DMS53 treated with DMSO at 0.1 percent for 48 hours (cell line): ENCODE results near the gene SRGAP3.

ENCODE experiments used
- DNase-seq: peaks from one replicate; lab custom pipeline; 2025; ENCODE audit not compliant: unreplicated experiment; lab: John Stamatoyannopoulos, UW

SRGAP3 gene

DNA sequence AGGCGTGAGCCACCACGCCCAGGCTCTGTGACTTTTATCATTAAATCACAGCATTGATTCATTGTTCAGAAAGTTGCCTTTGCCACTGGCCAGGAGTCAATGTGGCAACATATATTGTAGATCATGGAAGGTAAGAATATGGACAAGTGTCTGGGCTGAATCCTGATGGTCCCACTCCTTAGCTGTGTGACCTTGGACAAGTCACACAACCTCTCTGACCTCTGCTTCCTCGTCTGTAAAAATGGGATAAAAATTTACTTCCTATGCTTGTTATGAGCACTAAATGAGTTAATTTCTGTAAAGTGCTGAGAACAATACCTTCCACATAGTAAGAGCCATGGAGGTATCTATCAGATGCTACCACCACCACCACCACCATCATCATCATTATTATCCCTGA is 182.7 kb downstream of the SRGAP3 start:
- DNase-seq: no peak

DNA sequence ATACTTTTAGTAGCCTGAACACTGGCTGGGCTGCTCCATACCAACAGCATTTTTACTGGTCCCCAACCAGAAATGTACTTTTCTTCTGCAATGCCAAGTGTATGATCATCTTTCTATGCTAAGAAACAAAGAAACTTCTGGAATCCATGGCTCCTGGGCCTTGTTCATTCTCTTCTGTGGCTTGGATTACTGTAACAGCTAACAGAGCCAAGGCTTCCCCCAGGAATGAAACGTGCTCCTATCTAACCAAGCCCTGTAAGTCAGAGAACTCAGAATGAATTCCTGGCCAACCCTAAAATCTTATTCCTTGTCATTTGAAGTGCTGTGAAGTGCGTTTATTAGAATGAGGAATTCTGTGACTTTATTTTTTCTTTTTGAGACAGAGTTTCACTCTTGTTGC is 183.3 kb downstream of the SRGAP3 start:
- DNase-seq: no peak

DNA sequence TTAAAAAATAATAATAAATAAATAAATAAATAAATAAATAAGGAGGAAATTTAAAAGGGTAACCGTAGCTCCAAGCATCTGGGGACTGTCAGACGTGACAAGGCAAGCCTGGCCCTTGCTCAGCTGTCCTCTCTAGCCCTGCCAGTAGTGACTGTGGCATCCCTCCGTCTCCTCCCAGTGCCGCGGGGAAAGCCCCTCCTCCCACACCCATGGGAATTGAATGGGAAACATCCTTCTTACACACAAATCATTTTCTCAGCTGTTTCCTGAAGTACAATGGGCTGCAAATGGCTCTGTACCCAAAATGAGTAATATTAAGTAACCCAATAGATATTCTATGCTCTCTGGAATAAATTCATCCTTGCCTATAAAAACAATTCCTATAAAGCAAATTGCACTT is 184.6 kb downstream of the SRGAP3 start:
- DNase-seq: no peak

DNA sequence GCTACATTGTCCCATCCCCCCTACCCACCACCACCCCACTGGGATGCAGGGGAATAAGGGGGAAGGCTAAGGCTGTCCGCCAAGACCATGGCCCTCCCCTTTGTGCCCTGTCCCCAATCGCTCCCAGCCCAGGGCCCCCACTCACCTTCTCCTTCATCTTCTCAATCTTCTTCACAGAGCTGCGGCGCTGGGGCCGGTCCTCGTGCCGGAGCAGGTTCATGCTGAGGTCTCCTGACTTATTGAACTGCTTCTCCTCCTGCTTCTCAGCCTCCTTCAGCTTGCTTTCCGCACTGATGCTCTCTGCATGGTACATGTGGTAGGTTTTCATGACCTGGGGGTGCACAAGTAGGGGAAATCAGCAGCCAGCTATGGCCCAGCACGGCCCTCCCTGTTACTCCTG is 185.2 kb downstream of the SRGAP3 start:
- no peak for DNase-seq

DNA sequence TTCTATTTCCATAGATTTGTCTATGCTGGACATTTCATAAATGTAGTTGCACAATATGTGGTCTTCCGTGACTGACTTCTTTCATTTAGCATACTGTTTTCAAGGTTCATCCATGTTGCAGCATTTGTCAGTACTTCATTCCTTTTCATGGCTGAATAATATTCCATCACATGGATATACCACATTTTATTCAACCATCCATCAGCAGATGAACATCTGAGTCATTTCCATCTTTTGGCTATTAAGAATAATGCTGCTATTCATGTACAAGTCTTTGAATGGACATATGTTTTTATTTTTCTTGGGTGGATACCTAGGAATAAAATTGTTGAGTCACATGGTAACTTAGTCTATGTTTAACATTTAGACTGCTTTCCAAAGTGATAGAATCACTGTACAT is 186.9 kb downstream of the SRGAP3 start:
- no peak for DNase-seq

DNA sequence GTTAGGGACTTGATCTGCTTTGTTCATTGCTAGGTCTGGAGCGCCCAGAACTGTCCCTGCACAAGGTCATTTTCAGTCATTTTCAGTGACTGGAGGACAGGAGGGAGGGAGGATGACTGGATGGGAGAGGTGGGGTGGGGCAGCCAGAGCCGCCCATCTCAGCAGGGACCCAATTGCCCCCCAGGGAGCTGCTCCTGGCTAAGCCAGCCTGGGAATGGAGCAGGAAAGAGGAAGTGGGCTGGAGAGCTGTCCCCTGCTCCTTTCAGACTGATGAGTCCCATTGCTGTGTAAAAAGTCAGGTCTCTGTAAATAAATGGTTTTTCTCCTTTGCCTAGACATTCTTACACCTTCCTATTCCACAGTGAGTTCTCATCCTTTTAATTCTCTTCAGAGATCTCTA is 187.8 kb downstream of the SRGAP3 start:
- DNase-seq: no peak

DNA sequence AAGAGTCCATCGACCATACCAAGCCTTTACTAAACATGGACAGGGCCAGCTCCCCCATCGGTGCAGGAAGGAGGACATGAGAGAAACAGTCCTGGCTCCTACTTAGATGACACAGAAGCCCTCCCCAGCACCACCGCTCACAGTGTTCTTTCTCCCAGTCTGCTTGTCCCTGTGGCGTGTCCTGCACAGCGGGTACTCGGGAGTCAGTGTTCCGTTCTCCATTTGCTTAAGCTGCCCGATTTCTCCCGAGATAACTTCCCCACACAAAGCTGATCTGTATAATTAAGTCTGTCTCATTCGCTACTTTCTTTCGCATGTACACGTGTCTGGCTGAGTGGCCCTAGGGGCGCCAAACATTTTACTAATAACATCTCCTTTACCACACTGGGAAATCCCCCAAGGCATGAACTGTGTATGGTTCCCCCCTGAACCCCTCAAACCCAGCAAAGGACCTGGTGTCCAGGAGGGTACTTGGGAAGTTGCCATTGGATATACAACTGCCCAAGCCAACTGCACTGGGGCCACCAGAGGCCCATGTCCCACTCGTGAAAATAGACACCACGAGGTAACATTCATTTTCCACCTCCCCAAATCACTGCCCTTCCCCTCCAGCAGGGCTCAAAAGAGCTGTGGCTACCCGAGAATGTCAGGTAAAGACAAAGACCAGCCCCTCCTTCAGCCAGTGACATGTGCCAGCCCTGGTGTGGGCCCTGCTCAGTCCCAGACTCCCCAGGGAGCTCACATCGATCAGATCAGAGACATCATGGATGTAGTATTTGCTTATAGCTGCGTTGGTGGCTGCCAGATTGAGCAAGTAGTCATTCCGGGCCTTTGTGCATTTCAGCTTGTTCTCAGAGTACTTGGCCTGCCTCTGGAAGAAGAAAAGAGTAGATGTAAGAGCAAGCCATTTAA is 189.7 kb downstream of the SRGAP3 start:
- no peak for DNase-seq

DNA sequence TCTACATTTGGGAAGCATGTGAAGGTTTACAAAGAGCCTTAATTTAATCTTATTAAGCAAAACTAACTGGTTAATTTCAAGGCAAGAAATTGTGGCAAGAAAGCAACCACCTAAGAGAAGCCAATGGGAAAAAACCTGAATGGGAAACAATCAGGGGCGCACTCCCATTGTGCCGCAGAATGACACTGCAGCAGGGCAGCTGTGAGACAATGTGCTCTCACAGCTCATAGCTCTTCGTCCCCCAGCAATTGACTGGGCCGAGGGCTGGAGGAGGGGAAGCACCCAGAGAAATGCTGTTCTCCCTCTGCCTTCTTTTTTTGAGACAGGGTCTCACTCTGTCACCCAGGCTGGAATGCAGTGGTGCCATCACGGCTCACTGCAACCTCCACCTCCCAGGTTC is 192.9 kb downstream of the SRGAP3 start:
- DNase-seq: no peak

DNA sequence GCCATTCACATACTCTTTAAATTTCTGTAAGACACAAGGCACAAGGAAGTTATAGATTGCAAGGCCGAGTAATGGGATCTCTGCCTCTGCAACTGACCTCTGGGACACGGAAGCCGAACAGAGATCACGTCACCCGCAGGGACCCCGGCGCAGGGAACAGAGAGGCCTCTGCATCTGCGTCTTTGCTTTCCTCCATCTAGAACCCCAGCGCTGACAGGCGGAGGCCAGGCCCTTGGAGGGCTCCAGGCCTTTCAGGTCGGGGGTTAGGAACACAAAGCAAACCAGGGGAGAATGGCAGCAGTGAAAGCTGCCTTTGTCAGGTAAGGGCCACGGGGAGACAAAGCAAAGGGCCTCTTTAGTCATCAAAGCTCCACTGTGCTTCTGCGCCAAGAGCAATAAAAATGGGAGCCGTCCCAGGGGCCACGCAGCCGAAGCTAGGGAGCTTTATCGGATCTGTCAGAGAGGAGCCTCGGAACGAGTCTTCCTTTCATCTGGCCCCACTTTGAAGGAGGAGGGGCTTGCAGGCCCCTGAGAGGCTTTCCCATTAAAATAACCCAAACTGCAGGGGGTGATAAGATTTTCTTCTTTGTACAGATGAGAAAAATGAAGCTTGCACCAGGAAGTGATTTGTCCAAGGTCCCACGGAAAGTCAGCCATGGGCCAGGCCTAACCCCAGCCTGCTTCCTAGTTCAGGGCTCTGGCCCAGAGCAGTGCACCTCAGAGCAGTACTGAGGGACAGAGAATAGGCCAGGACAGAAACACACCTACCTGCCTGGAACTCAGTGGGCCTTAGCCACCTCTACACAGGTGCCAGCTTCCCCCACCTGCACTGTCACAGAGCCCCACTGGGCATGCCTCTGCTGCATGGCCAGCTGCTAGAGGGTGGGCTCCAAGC is 201.7 kb downstream of the SRGAP3 start:
- no peak for DNase-seq

DNA sequence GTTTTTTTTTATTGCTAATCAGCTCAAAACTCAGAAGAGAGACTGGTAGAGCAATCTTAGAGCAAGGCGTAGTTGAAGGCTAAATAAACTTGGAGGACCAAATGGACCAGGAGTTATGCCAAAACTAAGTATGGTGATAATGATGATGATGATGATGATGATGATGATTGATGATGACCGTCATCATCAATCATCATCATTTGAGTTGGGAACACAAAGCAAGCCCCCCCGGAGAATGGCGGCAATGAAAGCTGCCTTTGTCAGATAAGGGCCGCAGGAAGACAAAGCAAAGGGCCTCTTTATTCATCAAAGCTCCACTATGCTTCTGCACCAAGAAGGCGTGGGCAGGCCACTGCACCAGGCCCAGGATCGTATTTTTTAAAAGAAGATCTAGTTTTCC is 204.1 kb downstream of the SRGAP3 start:
- no peak for DNase-seq

DNA sequence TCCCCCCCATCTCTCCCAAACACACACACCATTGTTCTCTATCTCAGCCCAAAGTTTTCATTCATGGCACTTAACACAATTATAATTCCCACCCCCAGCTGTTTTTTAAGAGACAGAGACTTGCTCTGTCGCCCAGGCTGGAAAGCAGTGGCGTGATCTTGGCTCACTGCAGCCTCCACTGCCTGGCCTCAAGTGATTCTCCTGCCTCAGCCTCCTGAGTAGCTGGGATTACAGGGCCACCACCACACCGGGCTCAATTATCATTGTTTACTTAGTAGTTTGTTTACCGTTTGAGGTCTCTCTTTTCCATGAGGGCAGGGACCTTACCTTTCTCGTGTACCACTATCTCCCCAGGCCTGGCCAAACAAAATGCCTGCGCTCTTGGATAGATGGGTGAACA is 206.4 kb downstream of the SRGAP3 start:
- no peak for DNase-seq

DNA sequence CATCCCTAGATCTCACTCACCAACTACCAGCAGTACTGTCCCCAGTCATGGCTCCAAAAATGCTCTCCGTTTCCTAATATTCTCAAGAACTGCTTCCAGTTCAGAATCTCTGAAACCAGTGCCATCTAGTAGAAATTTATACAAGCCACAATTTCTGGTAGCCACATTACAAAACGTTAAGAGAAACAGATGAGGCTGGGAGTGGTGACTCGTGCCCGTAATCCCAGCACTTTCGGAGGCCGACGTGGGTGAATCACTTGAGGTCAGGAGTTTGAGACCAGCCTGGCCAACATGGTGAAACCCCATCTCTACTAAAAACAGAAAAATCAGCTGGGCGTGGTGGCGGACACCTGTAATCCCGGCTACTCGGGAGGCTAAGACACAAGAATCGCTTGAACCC is 207.8 kb downstream of the SRGAP3 start:
- DNase-seq: no peak

DNA sequence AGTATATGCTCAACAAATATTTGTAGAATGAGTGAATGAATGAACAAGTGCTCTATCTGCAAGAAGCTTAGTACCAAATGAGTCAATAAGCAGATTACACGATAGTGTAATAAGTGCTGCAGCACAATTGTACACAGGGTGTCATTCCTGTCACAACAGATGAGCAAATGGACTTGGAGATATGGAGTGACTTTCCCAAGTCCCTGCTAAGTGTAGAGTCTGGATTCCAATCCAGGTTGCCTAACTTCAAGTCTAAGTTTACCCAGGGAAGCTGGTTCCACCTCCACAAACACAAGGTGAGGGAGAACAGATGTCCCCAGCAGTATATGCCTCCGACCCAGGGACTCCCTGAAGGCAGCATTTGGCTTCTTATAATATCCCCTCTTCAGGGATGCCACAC is 208.4 kb downstream of the SRGAP3 start:
- no peak for DNase-seq

DNA sequence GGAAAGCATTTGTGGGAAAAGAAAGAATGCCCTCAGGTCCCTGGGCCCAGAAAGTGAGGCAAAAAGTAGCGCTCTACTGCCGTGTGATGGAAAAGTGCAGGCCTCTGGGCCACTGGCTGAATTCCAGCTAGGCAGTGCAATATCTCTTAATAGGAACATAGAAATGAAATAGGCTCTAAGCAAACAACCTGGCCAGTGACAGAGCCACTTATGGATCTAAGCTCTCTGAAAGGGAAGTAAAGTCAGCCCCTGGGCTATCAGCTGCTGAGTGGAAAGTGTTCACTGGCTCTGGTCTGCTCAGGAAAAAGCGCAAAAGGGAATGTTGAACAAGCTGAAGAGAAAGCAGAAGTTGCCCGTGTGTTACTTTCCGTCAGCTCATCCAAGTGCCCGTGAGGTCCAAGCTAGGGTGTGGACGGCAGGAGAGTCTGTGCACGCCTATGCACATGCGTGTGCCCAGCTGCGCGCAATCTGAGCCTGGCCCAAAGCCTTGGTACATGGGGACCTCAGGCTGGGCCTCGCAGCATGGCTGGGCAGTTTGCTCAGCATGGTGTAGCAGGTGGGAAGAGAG is 212.2 kb downstream of the SRGAP3 start:
- no peak for DNase-seq

DNA sequence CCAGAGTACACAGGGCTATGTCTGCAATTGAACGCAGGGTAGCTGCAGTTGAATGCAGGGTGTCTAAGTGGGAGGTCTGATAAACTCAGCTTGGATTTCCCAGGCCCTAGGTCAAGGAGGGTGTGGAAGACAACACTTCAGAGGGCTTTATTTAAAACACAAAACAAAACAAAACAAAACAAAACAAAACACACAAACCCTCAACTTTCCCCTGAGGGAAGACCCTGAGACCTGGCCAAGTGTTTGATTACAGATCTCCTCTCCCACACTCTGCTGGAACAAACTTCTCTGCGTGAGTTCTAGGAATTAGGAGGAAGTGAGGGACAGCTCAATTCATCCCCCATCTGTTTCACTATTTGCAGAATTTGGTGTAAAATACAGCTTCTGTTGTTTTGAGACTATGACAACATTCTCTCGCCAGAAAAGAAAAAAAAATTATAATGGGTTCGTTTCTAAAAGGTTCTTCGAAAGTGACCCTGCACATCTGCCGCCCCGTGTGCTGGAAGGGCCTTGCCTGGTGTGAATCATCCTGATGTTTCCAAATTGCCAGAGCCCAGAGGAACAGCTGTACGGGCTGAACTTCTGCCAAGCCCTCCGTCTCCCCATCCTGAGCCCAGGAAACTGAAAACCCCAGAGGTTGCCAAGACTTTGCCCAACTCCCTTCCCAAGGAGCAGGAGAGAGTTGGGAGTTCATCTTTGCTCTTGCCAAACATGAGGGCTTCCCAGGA is 212.9 kb downstream of the SRGAP3 start:
- DNase-seq: no peak

DNA sequence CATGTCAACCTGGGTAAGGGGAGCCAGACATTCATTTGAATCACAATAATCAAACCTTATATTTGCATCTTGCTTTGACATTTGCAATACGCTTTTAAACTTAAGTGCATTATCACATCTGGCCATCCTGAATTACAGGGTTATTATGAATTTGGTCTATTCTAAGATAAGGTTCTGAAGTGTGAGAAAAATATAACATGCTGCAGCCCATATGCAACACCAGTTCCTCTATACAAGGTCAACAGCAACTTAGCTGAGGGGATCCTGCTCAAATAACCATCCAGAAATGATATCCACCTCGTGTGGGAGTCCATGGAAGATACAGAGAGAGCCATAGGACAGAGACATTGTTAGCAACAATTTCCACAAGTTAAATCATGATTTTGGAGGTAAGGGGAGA is 213.5 kb downstream of the SRGAP3 start:
- no peak for DNase-seq

DNA sequence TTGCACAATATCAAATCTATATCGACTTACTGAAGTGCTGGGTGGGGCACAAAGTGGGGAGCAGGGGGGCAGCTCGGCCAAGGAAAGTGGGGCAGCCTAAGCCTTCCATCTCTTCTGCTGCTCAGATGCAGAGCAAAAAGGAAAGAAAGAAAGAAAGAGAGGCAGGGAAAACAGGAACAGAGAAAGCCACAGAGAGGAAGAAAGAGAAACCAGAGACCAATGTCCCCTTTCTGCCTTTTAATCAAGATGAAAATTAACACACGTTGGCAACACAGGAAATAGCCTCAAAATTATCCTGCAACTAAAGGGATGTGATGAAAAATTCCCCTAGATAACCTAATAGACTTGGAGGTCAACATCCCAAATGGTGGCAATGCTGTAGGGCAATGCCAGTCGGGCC is 214.0 kb downstream of the SRGAP3 start:
- DNase-seq: no peak

DNA sequence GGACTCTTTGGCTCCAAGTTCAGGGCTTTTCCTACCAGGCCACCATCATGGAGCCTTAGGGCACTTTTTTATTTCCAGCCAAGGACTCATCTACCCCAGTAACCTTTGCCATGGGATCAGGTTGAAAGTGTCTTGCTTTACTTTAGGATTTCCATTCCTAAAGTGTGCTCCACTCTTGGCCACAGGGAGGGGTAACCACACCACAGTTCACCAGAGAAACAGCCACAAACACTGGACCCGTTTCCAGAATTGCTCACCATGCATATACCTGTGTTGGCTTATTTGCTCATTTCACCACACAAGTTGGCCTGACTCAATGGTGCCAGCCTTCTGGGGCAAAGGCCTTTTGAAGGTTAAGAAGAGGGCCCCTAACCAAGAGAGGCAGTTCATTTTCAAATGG is 215.6 kb downstream of the SRGAP3 start:
- no peak for DNase-seq

DNA sequence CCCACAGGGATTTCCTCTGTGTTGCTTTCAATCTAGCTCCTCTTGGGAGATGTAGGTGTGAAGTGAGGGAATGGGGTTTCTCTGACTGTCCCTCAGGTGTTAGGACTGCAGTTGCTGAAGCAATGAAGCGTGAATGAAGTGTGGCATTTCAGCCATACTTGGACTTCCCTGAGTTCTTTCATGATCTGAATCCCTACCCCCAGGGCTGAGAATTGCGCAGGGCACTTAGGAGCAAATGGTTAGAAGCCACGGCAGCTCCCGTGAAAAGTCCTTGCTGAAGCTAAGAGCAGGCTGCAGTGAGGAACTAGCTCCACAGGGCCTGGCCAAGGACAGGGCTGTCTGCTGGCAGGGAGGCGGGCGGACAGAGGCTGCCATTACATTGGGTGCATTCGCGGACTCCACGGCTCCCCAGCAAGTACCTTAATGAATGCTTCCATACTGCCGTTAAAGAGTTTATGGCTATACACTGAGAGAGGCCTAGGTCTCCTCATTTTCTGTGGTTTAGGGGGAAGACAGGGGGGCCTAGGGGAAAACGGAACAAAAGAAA is 217.1 kb downstream of the SRGAP3 start:
- DNase-seq: no peak

DNA sequence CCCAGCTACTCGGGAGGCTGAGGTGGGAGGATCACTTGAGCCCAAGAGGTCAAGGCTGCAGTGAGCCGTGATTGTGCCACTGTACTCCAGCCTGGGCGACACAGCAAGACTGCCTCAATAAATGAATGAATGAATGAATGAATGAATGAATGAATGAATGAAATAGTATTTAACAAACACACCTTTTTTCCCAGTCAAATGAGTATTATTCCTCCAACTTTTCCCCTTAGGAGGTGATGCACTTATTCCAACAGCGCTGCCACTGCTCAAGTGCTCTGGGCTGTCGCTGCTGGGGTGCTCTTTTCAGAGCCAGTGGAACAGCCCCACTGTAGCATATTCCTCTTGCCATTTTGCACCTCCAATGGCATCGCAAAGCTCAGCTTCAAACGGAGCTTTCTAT is 219.4 kb downstream of the SRGAP3 start:
- DNase-seq: no peak

DNA sequence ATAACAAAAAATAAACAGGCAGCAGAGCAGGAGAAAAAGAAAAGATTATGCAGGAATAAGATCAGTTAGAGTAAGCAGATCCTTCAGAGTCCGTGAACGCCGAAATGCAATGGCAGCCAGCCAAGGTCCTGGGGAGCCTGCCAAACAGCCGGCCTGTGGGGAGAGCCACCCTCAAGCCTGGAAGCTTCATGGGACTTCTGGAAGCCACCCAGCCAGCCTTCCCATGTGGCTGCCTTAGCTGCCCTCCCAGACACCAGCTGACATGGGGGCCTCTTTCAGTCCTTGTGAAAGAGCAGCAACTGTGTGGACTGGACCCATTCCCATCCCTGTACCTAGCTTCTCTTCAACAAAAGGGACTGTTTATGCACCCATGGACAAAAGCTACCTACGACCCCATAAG is 221.3 kb downstream of the SRGAP3 start:
- no peak for DNase-seq
